GM23338 (cell line): ENCODE data around the gene TKFC. TPM values are rescaled to one million over a fixed set of nuclear protein-coding genes. Genes with fewer than 3 reads are reported as not detected.

Source experiments
- ATAC-seq: fragments of 200-7000 bp; cut with Tn5 transposase; 3 replicates; pipeline ENCODE4 v1.9.1; 2020
- DNase-seq: peaks from one replicate; pipeline ENCODE4 v3.0.0-alpha.2; 2015; ENCODE audit warnings: low spot score
- H2AFZ ChIP-seq: fragments of 200-600 bp; sonication (generic); 2 replicates; pipeline ENCODE4 v1.8.0; 2016; ENCODE audit warnings: antibody characterized with exemption, mild to moderate bottlenecking, moderate library complexity
- H3F3A ChIP-seq: fragments of 200-600 bp; sonication (generic); replicated peaks from 2 replicates; pipeline ENCODE4 v1.8.0; 2017; ENCODE audit warnings: antibody characterized with exemption, mixed run types, low read depth
- H3K27ac ChIP-seq: fragments of 200-600 bp; sonication (generic); 2 replicates; pipeline ENCODE4 v1.6.1; 2016; ENCODE audit warnings: low read depth
- H3K27me3 ChIP-seq: fragments of 200-600 bp; sonication (generic); 2 replicates; pipeline ENCODE4 v1.8.0; 2016; ENCODE audit warnings: mild to moderate bottlenecking, mixed run types, moderate library complexity; ENCODE audit not compliant: insufficient read depth
- H3K36me3 ChIP-seq: fragments of 200-600 bp; sonication (generic); 2 replicates; pipeline ENCODE4 v1.8.0; 2016; ENCODE audit warnings: mild to moderate bottlenecking; ENCODE audit not compliant: insufficient read depth
- H3K4me1 ChIP-seq: fragments of 200-600 bp; sonication (generic); 2 replicates; pipeline ENCODE4 v1.8.0; 2016; ENCODE audit warnings: mild to moderate bottlenecking, moderate library complexity; ENCODE audit not compliant: insufficient read depth
- H3K4me2 ChIP-seq: fragments of 200-600 bp; sonication (generic); 2 replicates; pipeline ENCODE4 v1.7.1; 2017; ENCODE audit warnings: mixed run types
- H3K4me3 ChIP-seq: fragments of 200-600 bp; sonication (generic); 2 replicates; pipeline ENCODE4 v1.6.1; 2016; ENCODE audit warnings: mixed run types
- H3K79me2 ChIP-seq: fragments of 200-600 bp; sonication (generic); replicated peaks from 2 replicates; pipeline ENCODE4 v1.8.0; 2017; ENCODE audit warnings: mild to moderate bottlenecking; ENCODE audit not compliant: insufficient read depth
- H3K9me2 ChIP-seq: fragments of 200-600 bp; sonication (generic); 2 replicates; pipeline ENCODE4 v1.8.0; 2017; ENCODE audit not compliant: insufficient read depth
- H4K20me1 ChIP-seq: fragments of 200-600 bp; sonication (generic); replicated peaks from 2 replicates; pipeline ENCODE4 v1.8.0; 2017; ENCODE audit warnings: mild to moderate bottlenecking; ENCODE audit not compliant: insufficient read depth
- H3K27ac Mint-ChIP-seq: 2 replicates; pipeline ENCODE4 v1.8.0; 2020; ENCODE audit warnings: inconsistent platforms, mild to moderate bottlenecking, moderate library complexity, mixed read lengths
- H3K27me3 Mint-ChIP-seq: 3 replicates; pipeline ENCODE4 v1.8.0; 2022; ENCODE audit warnings: low read depth, mild to moderate bottlenecking, moderate library complexity, mixed read lengths, inconsistent platforms; ENCODE audit not compliant: insufficient read depth, poor library complexity
- H3K36me3 Mint-ChIP-seq: 3 replicates; pipeline ENCODE4 v1.8.0; 2021; ENCODE audit warnings: low read depth, mild to moderate bottlenecking, inconsistent platforms, moderate library complexity, mixed read lengths
- H3K4me1 Mint-ChIP-seq: 3 replicates; pipeline ENCODE4 v1.8.0; 2020; ENCODE audit warnings: mild to moderate bottlenecking, inconsistent platforms, mixed read lengths
- H3K4me3 Mint-ChIP-seq: 3 replicates; pipeline ENCODE4 v1.8.0; 2021; ENCODE audit warnings: moderate library complexity, mild to moderate bottlenecking, inconsistent platforms, mixed read lengths
- H3K9me3 Mint-ChIP-seq: 3 replicates; pipeline ENCODE4 v1.8.0; 2020; ENCODE audit warnings: moderate library complexity, mild to moderate bottlenecking, inconsistent platforms, mixed read lengths
- CREB1 ChIP-seq: fragments of 250-450 bp; sonication (Bioruptor Pico); IDR thresholded peaks from 2 replicates; pipeline ENCODE4 v1.5.0; 2020; ENCODE audit warnings: low read depth, mild to moderate bottlenecking, moderate library complexity
- EZH2 ChIP-seq: fragments of 200-600 bp; sonication (generic); IDR thresholded peaks from one replicate; pipeline ENCODE4 v1.8.0; 2017; ENCODE audit warnings: antibody characterized with exemption, mild to moderate bottlenecking, low read depth; ENCODE audit not compliant: unreplicated experiment
- EZH2phosphoT487 ChIP-seq: fragments of 200-600 bp; sonication (generic); IDR thresholded peaks from one replicate; pipeline ENCODE4 v1.8.1; 2018; ENCODE audit warnings: antibody characterized with exemption; ENCODE audit not compliant: unreplicated experiment
- JUNB ChIP-seq: IDR thresholded peaks from one replicate; pipeline ENCODE4 v1.6.1; 2016; ENCODE audit warnings: antibody characterized with exemption; ENCODE audit not compliant: unreplicated experiment
- NANOG ChIP-seq: IDR thresholded peaks from 2 replicates; pipeline ENCODE4 v1.6.1; 2016; ENCODE audit warnings: antibody characterized with exemption, borderline replicate concordance
- POLR2AphosphoS5 ChIP-seq: IDR thresholded peaks from 2 replicates; pipeline ENCODE4 v1.6.1; 2016; ENCODE audit warnings: antibody characterized with exemption, low read depth
- STAT1 ChIP-seq: IDR thresholded peaks from one replicate; pipeline ENCODE4 v1.6.1; 2016; ENCODE audit warnings: antibody characterized with exemption; ENCODE audit not compliant: unreplicated experiment
- ZNF114 ChIP-seq: fragments of 250-450 bp; sonication (Bioruptor Pico); IDR thresholded peaks from 2 replicates; pipeline ENCODE4 v1.5.0; 2020; ENCODE audit warnings: mild to moderate bottlenecking, moderate library complexity
- ZNF331 ChIP-seq: fragments of 250-450 bp; sonication (Bioruptor Pico); IDR thresholded peaks from 2 replicates; pipeline ENCODE4 v1.5.0; 2020; ENCODE audit warnings: low read depth, mild to moderate bottlenecking, moderate library complexity
- polyA plus RNA-seq: library from polyadenylated mRNA; unstranded; fragments of >200 nt; fragmentation: Nextera tagmentation; extraction: Ambion mirVana; gene quantifications from 2 replicates; pipeline ENCODE4 v1.2.1, GENCODE V29; 2016
- total RNA-seq: library from RNA; depleted of rRNA; stranded (reverse); fragments of >200 nt; shearing (Covaris generic); gene quantifications from 2 replicates; pipeline ENCODE4 v1.2.3, GENCODE V29; 2014
- TF ChIP-seq, protein P1 (sequence below): IDR thresholded peaks from one replicate; pipeline ENCODE4 v1.6.1; 2018; ENCODE audit warnings: antibody characterized with exemption; ENCODE audit not compliant: unreplicated experiment
- TF ChIP-seq, protein P2 (sequence below): IDR thresholded peaks from 2 replicates; pipeline ENCODE4 v1.6.1; 2016; ENCODE audit warnings: antibody characterized with exemption
- TF ChIP-seq, protein P3 (sequence below): fragments of 250-450 bp; sonication (Bioruptor Pico); IDR thresholded peaks from 2 replicates; pipeline ENCODE4 v1.5.0; 2020; ENCODE audit warnings: mild to moderate bottlenecking, moderate library complexity
- TF ChIP-seq, protein P4 (sequence below), 2 experiments: fragments of 200-600 bp in 1 of 2; sonication (generic) in 1 of 2; conservative IDR thresholded peaks; 2 replicates each; pipeline versions ENCODE4 v1.5.1 to v1.6.1; 2016 to 2017; ENCODE audit warnings: antibody characterized with exemption in 2 of 2, low read depth in 2 of 2, mild to moderate bottlenecking in 2 of 2, moderate library complexity in 1 of 2

The TKFC gene
- total and polyA plus RNA-seq, 2 experiments from 2014 or later: 21.7 to 46.9 TPM

GRCh38 chr11:61327669-61328071, 5.4 kb upstream of the TKFC start:
- H3K4me3 ChIP-seq: no peak overlapping the region
- H3K36me3 Mint-ChIP-seq: peaks cover 74% of the 10 kb centered on the region
- DNase-seq (no peak), ATAC-seq (no peak)
- no peak overlapping the region for H3K27ac Mint-ChIP-seq
- peaks cover 75% of the 10 kb centered on the region for H3K79me2 ChIP-seq
- H4K20me1 ChIP-seq: peaks cover 47% of the 10 kb centered on the region
- H3K27me3 ChIP-seq: no peaks in the 10 kb centered on the region
- H3K4me1 ChIP-seq: peaks cover 13% of the 10 kb centered on the region
- H3K9me3 Mint-ChIP-seq: no peaks in the 10 kb centered on the region
- TF ChIP-seq STAT1: no peak
- TF ChIP-seq, protein P1, sequence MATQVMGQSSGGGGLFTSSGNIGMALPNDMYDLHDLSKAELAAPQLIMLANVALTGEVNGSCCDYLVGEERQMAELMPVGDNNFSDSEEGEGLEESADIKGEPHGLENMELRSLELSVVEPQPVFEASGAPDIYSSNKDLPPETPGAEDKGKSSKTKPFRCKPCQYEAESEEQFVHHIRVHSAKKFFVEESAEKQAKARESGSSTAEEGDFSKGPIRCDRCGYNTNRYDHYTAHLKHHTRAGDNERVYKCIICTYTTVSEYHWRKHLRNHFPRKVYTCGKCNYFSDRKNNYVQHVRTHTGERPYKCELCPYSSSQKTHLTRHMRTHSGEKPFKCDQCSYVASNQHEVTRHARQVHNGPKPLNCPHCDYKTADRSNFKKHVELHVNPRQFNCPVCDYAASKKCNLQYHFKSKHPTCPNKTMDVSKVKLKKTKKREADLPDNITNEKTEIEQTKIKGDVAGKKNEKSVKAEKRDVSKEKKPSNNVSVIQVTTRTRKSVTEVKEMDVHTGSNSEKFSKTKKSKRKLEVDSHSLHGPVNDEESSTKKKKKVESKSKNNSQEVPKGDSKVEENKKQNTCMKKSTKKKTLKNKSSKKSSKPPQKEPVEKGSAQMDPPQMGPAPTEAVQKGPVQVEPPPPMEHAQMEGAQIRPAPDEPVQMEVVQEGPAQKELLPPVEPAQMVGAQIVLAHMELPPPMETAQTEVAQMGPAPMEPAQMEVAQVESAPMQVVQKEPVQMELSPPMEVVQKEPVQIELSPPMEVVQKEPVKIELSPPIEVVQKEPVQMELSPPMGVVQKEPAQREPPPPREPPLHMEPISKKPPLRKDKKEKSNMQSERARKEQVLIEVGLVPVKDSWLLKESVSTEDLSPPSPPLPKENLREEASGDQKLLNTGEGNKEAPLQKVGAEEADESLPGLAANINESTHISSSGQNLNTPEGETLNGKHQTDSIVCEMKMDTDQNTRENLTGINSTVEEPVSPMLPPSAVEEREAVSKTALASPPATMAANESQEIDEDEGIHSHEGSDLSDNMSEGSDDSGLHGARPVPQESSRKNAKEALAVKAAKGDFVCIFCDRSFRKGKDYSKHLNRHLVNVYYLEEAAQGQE: no peak
- no peak for TF ChIP-seq EZH2phosphoT487
- no peak for TF ChIP-seq NANOG
- no peak for TF ChIP-seq EZH2
- no peak for TF ChIP-seq ZNF331 (CRISPR knock-in tag)
- TF ChIP-seq ZNF114 (CRISPR knock-in tag): no peak
- no peak for TF ChIP-seq JUNB
- TF ChIP-seq POLR2AphosphoS5: no peak
- TF ChIP-seq CREB1: no peak
- TF ChIP-seq, protein P2, sequence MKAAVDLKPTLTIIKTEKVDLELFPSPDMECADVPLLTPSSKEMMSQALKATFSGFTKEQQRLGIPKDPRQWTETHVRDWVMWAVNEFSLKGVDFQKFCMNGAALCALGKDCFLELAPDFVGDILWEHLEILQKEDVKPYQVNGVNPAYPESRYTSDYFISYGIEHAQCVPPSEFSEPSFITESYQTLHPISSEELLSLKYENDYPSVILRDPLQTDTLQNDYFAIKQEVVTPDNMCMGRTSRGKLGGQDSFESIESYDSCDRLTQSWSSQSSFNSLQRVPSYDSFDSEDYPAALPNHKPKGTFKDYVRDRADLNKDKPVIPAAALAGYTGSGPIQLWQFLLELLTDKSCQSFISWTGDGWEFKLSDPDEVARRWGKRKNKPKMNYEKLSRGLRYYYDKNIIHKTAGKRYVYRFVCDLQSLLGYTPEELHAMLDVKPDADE: no peak
- TF ChIP-seq, protein P3, sequence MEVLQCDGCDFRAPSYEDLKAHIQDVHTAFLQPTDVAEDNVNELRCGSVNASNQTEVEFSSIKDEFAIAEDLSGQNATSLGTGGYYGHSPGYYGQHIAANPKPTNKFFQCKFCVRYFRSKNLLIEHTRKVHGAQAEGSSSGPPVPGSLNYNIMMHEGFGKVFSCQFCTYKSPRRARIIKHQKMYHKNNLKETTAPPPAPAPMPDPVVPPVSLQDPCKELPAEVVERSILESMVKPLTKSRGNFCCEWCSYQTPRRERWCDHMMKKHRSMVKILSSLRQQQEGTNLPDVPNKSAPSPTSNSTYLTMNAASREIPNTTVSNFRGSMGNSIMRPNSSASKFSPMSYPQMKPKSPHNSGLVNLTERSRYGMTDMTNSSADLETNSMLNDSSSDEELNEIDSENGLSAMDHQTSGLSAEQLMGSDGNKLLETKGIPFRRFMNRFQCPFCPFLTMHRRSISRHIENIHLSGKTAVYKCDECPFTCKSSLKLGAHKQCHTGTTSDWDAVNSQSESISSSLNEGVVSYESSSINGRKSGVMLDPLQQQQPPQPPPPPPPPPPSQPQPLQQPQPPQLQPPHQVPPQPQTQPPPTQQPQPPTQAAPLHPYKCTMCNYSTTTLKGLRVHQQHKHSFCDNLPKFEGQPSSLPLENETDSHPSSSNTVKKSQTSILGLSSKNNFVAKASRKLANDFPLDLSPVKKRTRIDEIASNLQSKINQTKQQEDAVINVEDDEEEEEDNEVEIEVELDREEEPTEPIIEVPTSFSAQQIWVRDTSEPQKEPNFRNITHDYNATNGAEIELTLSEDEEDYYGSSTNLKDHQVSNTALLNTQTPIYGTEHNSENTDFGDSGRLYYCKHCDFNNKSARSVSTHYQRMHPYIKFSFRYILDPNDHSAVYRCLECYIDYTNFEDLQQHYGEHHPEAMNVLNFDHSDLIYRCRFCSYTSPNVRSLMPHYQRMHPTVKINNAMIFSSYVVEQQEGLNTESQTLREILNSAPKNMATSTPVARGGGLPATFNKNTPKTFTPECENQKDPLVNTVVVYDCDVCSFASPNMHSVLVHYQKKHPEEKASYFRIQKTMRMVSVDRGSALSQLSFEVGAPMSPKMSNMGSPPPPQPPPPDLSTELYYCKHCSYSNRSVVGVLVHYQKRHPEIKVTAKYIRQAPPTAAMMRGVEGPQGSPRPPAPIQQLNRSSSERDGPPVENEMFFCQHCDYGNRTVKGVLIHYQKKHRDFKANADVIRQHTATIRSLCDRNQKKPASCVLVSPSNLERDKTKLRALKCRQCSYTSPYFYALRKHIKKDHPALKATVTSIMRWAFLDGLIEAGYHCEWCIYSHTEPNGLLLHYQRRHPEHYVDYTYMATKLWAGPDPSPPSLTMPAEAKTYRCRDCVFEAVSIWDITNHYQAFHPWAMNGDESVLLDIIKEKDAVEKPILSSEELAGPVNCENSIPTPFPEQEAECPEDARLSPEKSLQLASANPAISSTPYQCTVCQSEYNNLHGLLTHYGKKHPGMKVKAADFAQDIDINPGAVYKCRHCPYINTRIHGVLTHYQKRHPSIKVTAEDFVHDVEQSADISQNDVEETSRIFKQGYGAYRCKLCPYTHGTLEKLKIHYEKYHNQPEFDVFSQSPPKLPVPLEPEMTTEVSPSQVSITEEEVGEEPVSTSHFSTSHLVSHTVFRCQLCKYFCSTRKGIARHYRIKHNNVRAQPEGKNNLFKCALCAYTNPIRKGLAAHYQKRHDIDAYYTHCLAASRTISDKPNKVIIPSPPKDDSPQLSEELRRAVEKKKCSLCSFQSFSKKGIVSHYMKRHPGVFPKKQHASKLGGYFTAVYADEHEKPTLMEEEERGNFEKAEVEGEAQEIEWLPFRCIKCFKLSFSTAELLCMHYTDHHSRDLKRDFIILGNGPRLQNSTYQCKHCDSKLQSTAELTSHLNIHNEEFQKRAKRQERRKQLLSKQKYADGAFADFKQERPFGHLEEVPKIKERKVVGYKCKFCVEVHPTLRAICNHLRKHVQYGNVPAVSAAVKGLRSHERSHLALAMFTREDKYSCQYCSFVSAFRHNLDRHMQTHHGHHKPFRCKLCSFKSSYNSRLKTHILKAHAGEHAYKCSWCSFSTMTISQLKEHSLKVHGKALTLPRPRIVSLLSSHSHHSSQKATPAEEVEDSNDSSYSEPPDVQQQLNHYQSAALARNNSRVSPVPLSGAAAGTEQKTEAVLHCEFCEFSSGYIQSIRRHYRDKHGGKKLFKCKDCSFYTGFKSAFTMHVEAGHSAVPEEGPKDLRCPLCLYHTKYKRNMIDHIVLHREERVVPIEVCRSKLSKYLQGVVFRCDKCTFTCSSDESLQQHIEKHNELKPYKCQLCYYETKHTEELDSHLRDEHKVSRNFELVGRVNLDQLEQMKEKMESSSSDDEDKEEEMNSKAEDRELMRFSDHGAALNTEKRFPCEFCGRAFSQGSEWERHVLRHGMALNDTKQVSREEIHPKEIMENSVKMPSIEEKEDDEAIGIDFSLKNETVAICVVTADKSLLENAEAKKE: no peak
- TF ChIP-seq, protein P4, sequence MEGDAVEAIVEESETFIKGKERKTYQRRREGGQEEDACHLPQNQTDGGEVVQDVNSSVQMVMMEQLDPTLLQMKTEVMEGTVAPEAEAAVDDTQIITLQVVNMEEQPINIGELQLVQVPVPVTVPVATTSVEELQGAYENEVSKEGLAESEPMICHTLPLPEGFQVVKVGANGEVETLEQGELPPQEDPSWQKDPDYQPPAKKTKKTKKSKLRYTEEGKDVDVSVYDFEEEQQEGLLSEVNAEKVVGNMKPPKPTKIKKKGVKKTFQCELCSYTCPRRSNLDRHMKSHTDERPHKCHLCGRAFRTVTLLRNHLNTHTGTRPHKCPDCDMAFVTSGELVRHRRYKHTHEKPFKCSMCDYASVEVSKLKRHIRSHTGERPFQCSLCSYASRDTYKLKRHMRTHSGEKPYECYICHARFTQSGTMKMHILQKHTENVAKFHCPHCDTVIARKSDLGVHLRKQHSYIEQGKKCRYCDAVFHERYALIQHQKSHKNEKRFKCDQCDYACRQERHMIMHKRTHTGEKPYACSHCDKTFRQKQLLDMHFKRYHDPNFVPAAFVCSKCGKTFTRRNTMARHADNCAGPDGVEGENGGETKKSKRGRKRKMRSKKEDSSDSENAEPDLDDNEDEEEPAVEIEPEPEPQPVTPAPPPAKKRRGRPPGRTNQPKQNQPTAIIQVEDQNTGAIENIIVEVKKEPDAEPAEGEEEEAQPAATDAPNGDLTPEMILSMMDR (conservative IDR thresholded peaks at IDR 0.05; ENCODE audit: low read depth in 2 of 2): no peak
- H3K9me2 ChIP-seq: no peaks in the 10 kb centered on the region
- no peak overlapping the region for H3K4me2 ChIP-seq
- H3K27ac ChIP-seq: no peak overlapping the region
- H2AFZ ChIP-seq: no peak overlapping the region
- H3F3A ChIP-seq: peaks cover 17% of the 10 kb centered on the region; the same call in 1 of the 2 replicates
- peaks cover 8% of the 10 kb centered on the region for H3K27me3 Mint-ChIP-seq
- peaks cover 69% of the 10 kb centered on the region for H3K36me3 ChIP-seq
- H3K4me1 Mint-ChIP-seq: peaks cover 14% of the 10 kb centered on the region
- no peak overlapping the region for H3K4me3 Mint-ChIP-seq
